GM21619 (cell line): ENCODE results near the gene PCDHB12.
"Not testable (repeated sequence)": the region's sequence is repeated elsewhere in the genome, so short reads cannot be mapped to it uniquely, and the experiment has no call there.

Experiments
- ATAC-seq: cut with Tn5 transposase; IDR thresholded peaks from one replicate; pipeline ENCODE4 v1.9.1; 2021; ENCODE audit not compliant: unreplicated experiment

PCDHB12 gene

GRCh38 chr5:141208478-141208877 lies at the start of gene PCDHB12:
Gene PCDHB12 (plus strand): TSS chr5:141208719. CDS start chr5:141208908, 189 bp downstream.
- no peak for ATAC-seq

- no peak for ATAC-seq
Observed at GRCh38 chr5:141172381-141173204, 35.9 kb upstream of the PCDHB12 start, which contains the start of gene PCDHB7. Gene PCDHB7 (plus strand): TSS chr5:141172644. CDS start chr5:141172836, 192 bp downstream.

- ATAC-seq: not testable (repeated sequence)
Observed at GRCh38 chr5:141174291-141175104, 34.0 kb upstream of the PCDHB12 start.

DNA sequence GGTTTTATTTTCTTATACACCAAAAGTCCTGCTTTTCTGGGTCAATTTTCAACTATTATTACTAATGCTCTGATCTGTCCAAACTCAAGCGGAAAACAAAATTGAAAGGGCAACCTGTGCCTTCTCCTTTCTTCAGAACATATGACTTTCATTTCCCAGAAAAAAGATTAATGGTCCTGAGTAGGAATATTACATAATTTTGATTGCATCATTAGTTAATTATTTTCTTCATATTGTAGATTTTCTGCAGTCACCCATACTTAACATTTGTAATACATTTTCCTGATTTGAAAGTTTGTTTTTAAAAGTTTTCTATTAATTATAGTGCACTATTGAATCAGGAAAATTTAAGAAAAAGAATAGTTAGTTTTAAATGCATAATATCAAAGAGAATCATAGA lies 32.6 kb upstream of the PCDHB12 start:
- ATAC-seq: no peak

DNA sequence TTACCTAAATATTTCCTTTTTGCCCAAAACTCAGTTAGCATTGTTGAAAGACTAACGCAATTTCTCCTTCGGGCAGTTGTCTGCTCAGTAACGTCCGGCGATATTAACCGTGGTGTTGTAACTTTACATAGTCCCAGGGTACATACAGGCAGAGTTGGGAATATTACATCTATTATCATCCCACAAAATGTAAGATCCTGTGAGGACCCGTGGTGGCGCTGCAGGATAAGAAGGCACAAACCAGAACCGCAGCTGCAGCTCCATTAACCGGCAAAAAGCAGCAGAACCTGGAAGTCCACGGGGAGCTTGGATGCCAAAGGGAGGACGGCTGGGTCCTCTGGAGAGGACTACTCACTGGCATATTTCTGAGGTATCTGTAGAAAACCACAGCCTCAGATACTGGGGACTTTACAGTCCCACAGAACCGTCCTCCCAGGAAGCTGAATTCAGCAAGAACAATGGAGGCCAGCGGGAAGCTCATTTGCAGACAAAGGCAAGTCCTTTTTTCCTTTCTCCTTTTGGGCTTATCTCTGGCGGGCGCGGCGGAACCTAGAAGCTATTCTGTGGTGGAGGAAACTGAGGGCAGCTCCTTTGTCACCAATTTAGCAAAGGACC lies 30.8 kb upstream of the PCDHB12 start, which contains the start of gene PCDHB8:
TSS of gene PCDHB8 (plus strand) at position 214 of the 615 bp plus-strand sequence. CDS start at position 459, 245 bp downstream.
- not testable (repeated sequence) for ATAC-seq

DNA sequence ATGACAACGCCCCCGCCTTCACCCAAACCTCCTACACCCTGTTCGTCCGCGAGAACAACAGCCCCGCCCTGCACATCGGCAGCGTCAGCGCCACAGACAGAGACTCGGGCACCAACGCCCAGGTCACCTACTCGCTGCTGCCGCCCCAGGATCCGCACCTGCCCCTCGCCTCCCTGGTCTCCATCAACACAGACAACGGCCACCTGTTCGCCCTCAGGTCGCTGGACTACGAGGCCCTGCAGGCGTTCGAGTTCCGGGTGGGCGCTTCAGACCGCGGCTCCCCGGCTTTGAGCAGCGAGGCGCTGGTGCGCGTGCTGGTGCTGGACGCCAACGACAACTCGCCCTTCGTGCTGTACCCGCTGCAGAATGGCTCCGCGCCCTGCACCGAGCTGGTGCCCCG lies 29.1 kb upstream of the PCDHB12 start:
- ATAC-seq: not testable (repeated sequence)

DNA sequence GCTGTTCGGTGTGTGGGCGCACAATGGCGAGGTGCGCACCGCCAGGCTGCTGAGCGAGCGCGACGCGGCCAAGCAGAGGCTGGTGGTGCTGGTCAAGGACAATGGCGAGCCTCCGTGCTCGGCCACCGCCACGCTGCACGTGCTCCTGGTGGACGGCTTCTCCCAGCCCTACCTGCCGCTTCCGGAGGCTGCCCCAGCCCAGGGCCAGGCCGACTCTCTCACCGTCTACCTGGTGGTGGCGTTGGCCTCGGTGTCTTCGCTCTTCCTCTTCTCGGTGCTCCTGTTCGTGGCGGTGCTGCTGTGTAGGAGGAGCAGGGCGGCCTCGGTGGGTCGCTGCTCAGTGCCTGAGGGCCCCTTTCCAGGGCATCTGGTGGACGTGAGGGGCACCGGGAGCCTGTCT lies 28.6 kb upstream of the PCDHB12 start:
- not testable (repeated sequence) for ATAC-seq

GRCh38 chr5:141180313-141180712 lies 28.2 kb upstream of the PCDHB12 start:
- ATAC-seq: no peak

- no peak for ATAC-seq
Observed at GRCh38 chr5:141182248-141182647, 26.3 kb upstream of the PCDHB12 start, which contains the start of gene PCDHB16. Gene PCDHB16 (plus strand): TSS chr5:141182387. CDS start chr5:141182560, 173 bp downstream.

DNA sequence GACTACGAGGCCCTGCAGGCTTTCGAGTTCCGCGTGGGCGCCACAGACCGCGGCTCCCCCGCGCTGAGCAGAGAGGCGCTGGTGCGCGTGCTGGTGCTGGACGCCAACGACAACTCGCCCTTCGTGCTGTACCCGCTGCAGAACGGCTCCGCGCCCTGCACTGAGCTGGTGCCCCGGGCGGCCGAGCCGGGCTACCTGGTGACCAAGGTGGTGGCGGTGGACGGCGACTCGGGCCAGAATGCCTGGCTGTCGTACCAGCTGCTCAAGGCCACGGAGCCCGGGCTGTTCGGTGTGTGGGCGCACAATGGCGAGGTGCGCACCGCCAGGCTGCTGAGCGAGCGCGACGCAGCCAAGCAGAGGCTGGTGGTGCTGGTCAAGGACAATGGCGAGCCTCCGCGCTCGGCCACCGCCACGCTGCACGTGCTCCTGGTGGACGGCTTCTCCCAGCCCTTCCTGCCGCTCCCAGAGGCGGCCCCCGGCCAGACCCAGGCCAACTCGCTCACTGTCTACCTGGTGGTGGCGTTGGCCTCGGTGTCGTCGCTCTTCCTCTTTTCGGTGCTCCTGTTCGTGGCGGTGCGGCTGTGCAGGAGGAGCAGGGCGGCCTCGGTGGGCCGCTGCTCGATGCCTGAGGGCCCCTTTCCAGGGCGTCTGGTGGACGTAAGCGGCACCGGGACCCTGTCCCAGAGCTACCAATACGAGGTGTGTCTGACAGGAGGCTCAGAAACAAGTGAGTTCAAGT lies 24.2 kb upstream of the PCDHB12 start:
- ATAC-seq: not testable (repeated sequence)

GRCh38 chr5:141186897-141187512 lies 21.5 kb upstream of the PCDHB12 start, which contains the start of gene PCDHB9:
Gene PCDHB9 (plus strand): TSS chr5:141187161. CDS start chr5:141187319, 158 bp downstream.
- no peak for ATAC-seq

DNA sequence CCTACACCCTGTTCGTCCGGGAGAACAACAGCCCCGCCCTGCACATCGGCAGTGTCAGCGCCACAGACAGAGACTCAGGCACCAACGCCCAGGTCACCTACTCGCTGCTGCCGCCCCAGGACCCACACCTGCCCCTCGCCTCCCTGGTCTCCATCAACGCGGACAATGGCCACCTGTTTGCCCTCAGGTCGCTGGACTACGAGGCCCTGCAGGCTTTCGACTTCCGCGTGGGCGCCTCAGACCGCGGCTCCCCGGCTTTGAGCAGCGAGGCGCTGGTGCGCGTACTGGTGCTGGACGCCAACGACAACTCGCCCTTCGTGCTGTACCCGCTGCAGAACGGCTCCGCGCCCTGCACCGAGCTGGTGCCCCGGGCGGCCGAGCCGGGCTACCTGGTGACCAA lies 19.8 kb upstream of the PCDHB12 start:
- not testable (repeated sequence) for ATAC-seq

- ATAC-seq: not testable (repeated sequence)
Observed at GRCh38 chr5:141189131-141189530, 19.4 kb upstream of the PCDHB12 start.

DNA sequence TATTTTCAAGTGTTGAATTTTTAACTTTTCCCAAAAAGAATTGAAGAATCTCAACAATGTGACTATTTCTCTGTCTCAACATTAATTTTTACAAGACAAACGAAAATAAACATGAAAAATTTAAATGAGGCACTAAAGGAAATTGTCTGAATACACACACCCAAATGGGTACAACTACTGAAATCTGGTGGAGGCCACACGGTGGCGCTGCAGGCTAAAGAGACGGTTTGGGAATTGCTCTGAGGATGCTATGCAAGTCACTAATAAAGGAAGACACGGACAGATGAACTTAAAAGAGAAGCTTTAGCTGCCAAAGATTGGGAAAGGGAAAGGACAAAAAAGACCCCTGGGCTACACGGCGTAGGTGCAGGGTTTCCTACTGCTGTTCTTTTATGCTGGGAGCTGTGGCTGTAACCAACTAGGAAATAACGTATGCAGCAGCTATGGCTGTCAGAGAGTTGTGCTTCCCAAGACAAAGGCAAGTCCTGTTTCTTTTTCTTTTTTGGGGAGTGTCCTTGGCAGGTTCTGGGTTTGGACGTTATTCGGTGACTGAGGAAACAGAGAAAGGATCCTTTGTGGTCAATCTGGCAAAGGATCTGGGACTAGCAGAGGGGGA lies 16.3 kb upstream of the PCDHB12 start, which contains the start of gene PCDHB10:
TSS of gene PCDHB10 (plus strand) at position 244 of the 616 bp plus-strand sequence. CDS start at position 444, 200 bp downstream.
- ATAC-seq: no peak

DNA sequence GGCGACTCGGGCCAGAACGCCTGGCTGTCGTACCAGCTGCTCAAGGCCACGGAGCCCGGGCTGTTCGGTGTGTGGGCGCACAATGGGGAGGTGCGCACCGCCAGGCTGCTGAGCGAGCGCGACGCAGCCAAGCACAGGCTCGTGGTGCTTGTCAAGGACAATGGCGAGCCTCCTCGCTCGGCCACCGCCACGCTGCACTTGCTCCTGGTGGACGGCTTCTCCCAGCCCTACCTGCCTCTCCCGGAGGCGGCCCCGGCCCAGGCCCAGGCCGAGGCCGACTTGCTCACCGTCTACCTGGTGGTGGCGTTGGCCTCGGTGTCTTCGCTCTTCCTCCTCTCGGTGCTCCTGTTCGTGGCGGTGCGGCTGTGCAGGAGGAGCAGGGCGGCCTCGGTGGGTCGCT lies 14.2 kb upstream of the PCDHB12 start:
- not testable (repeated sequence) for ATAC-seq

GRCh38 chr5:141196363-141196762 lies 12.2 kb upstream of the PCDHB12 start:
- no peak for ATAC-seq

- no peak for ATAC-seq
Observed at GRCh38 chr5:141199359-141200235, 8.9 kb upstream of the PCDHB12 start, which contains the start of gene PCDHB11. Gene PCDHB11 (plus strand): TSS chr5:141199627. CDS start chr5:141199775, 148 bp downstream.

GRCh38 chr5:141201126-141201525 lies 7.4 kb upstream of the PCDHB12 start:
- ATAC-seq: not testable (repeated sequence)
